CD4-positive, alpha-beta T cell treated with Interferon gamma for 1 hour (primary cell): ENCODE measurements around the gene ZSCAN29.
"Not testable (repeated sequence)": the region's sequence is repeated elsewhere in the genome, so short reads cannot be mapped to it uniquely, and the experiment has no call there.

Experiments used
- DNase-seq: peaks from one replicate; pipeline ENCODE4 v3.0.0-alpha.2; 2020

Gene ZSCAN29

DNA sequence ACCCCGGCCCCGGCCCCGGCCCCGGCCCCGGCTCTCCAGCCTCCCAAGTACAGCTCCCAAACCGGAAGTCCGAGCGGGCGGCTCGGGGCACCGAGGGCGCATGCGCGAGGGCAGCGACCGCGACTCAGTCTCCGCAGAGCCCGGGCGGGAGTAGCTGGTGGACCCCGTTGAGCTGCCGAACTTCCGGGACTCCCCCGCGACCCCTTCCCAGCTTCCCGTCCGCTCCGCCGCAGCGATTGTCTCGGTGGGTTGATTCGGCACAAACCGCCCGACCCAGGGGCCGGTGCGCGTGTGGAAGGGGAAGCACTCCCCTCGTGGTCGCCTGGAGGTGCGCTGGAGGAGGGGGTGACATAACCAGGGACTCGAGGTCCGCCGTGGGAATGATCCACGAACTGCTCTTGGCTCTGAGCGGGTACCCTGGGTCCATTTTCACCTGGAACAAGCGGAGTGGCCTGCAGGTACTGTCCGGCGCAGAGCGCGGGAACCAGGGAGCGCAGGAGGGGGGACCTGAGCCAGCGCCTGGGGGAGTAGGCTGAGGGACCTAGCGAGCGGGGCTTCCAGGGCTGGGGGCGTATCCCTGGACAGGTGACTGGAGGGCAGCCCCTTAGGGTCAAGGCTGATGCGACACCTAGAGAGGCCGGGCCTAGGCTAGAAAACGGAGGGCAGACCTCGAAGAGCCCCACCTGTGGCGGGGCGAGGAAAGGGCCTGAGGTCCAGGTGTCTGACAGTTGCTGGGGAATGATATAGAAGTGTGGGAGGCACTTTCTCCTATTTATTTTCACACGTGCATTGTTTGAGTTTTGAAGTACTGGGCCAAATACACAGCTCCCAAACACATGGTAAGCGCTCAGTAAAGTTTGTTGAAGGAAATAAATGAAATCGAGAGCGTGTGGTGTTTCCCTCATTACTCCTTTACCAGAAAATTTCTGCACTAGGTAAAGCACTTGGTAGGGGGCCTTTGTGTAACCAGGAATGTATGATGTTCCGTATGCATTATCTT, at the start of gene ZSCAN29, which contains the start of gene TUBGCP4:
Gene ZSCAN29 (minus strand): TSS at position 69 of the 1,000 bp plus-strand sequence. CDS start 1,130 bp downstream, outside the sequence.
Gene TUBGCP4 (plus strand): TSS at position 127 of the 1,000 bp plus-strand sequence. CDS start 254 bp downstream, at position 381.
- DNase-seq, result peak; percentile 78

- DNase-seq, result no peak
Measured at GRCh38 chr15:43420435-43420834, 49.6 kb upstream of the ZSCAN29 start.

GRCh38 chr15:43414196-43414595, 43.4 kb upstream of the ZSCAN29 start:
- no peak for DNase-seq

GRCh38 chr15:43412096-43412495, 41.3 kb upstream of the ZSCAN29 start:
- DNase-seq, result no peak

DNA sequence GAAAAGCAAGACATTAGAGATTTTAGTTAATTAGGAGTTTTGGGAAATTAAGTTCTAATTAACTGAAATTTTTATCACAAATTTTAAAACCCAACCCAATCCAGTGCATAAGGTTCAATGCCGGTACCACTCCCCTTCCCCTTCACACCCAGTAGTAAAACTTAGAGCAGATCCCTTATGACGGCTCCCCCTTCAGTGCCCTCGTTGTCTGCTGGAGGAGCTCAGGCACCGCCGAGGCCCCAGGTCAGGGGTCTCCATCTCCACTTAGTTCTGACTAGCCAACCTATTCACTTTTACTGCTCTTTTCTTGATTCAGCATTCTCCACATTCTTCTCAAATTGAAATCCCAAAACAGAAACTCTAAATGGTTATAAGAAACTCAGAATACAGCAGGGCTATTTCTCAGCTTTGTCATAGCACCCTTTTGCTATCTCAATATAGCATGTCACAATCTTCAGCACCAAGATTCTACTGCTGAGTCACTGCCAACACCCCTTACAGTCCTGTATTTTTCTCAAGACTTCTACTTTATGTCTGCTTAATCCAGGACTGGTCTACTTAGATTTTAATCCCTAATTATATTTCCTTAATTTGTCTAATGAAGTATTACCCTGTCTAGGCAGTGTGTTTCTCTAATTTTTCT, 39.9 kb upstream of the ZSCAN29 start:
- no peak for DNase-seq

- no peak for DNase-seq
Measured at GRCh38 chr15:43408789-43409188, 37.9 kb upstream of the ZSCAN29 start.

DNA sequence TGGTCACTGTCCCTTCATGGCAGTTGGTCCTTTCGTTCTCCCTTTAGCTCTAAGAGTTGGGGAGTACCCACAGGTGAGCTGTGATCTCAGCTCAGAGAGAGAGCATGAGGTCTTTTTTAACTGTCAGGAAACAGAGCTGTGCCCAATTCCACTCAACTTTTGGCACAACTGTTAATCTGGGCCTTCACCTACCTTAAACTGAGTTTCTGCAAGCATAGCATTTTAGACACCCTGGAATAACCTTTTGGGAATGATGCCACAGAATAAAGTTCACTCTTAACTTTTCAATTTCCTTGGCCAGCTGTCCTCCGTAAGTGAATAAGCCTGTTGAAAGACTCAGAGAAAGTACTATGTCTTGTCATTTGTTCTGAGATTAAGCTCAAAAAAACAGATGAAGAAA, 36.0 kb upstream of the ZSCAN29 start:
- DNase-seq, result no peak

DNA sequence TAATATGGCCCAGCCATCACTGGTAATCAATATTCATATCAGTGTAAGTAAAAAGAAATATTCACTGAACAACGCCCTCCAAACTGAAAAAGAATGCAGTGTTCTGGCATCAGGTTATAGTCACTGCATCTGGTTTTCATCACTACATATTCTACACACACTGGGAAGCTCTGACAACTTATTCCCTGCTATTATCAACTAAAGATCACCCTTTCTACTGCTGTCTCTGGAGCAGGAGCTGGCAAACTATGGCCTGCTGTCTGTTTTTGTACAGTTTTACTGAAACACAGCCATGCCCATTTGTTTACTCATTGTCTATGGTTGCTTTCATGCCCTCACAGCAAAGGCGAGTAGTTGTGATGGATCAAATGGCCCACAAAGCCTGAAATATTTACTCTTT, 35.3 kb upstream of the ZSCAN29 start:
- no peak for DNase-seq

DNA sequence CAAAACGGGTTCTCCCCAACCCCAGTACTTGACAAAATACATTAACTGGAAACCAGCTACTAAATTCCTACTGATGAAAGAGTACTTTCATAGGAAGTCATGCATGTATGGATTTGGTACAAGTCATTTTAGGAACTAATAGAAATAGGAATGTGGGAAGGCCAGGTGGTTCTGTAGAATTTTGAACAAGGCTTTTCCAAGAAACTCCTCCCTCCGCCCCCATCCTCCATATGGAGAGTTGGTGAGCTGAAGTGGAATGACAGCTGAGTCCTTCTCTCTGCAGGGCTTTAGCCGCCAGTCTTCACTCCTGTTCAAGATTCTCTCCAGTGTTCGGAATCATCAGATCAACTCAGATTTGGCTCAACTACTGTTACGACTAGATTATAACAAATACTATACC, 33.3 kb upstream of the ZSCAN29 start:
- DNase-seq, result no peak

GRCh38 chr15:43403616-43404015, 32.8 kb upstream of the ZSCAN29 start:
- no peak for DNase-seq

GRCh38 chr15:43402255-43402654, 31.4 kb upstream of the ZSCAN29 start:
- DNase-seq, result no peak

DNA sequence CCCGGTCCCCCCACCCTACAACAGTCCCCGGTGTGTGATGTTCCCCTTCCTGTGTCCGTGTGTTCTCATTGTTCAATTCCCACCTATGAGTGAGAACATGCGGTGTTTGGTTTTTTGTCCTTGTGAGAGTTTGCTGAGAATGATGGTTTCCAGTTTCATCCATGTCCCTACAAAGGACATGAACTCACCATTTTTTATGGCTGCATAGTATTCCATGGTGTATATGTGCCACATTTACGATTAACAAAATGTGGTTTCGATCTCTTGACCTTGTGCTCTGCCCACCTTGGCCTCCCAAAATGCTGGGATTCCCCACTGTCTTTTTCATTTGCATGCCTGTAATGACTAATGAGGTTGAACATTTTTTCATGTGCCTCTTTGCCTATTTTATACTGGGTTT, 22.7 kb upstream of the ZSCAN29 start:
- DNase-seq, result not testable (repeated sequence)

GRCh38 chr15:43390723-43391122, 19.9 kb upstream of the ZSCAN29 start:
- no peak for DNase-seq

DNA sequence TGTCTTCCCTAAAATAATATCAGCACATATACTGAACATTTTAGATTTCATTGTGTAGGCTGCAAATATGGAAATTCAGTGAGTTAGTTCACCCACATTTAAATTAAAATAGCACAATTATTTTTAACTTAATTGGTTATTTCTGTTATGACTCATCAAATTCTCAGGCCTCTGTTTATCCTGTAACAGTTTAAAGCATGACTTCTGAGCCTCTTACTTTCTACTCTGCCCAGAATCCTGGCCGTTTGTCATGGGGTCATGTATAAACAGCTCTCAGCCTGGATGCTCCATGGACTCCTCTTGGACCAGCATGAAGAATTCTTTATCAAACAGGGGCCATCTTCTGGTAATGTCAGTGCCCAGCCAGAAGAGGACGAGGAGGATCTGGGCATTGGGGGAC, 12.2 kb upstream of the ZSCAN29 start:
- DNase-seq, result no peak

DNA sequence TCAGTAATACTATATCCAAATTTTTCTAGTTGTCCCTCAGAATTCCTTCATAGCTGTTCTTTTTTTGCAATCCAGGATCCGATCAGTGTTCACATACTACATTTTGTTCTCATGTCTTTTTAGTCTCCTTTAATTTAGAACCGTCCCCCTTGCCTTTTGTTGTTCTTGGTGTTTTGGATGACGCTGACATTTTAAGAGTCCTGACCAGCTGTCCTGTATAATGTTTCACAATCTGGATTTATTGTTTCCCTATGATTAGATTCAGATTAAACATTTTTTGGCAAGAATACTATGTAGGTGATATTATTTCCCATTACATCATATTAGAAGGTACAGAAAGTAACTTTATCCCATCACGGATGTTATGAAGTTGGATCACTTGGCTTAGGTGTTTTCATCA, 11.5 kb upstream of the ZSCAN29 start:
- DNase-seq, result no peak

DNA sequence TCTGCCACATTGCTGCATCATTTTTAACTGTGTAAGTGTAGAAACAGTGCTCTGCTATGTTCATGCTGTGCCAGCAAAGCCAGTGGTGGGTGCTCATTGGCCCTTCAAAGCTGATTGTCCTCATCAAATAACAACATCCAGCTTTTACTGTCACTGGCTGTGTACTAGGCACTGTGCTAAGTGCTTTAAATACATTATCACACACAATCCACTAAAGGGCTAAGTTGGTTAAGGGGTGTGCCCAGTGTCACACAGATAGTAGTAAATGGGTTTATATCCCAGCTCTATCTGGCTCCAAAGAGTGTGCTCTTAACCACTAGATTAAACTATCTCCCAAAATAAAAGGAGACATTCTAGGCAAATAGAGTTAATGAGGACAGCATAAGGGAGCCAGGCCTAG, 7.8 kb upstream of the ZSCAN29 start:
- no peak for DNase-seq

DNA sequence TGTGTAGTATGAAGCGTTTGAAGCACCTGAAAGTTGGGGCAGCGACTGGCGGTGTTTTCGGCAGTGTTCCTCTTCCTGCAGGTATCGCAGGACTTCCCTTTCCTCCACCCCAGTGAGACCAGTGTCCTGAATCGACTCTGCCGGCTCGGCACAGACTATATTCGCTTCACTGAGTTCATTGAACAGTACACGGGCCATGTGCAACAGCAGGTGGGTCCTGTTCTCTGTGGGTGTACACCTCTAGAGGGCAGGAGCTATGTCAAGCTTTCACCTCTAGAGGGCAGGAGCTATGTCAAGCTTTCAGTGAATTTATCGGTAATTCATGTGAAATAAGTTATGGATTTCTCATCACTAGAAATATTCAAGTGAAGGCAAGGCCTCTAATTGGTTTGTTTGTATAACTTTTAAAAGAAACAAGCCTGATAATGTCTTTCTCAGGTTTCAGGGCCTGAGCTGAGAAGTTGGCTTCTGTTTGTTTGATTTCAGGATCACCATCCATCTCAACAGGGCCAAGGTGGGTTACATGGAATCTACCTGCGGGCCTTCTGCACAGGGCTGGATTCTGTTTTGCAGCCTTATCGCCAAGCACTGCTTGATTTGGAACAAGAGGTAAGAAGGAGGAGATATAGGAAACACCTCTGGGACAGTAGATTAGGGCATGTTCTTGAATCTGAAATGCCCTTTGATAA, 5.3 kb upstream of the ZSCAN29 start:
- DNase-seq, result peak; percentile 13

DNA sequence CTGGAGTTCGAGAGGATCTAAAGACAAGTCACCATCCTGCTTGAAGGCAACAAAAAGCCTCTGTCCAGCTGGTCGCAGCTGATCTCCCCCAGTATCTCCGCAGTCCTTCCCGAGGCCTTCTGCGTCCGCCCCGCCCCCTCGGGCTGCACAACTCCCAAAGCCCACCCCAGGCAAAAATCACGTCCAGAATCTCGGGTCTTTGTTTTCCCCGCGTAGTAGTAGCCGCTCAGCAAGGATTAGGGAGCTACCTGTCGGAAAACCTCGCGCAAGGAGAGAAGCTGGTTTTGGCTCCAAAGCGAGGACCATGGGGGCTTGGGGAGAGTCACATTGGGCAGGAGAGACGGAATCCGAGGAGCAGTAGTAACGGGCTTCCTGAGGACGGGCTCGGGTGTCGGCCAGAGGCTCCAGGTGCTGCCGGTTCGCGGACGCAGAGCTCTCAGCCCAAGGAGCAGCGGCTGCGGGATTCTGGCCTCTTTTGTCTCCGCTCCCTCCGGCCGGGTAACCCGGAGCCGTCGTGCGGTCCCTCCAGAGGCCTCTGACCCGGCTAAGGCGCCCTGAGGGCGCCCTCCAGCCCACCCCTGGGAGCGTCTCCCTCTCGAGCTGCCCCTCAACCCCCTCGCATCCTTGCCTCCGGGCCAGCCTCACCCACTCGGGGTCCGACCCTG, 401 bp downstream of the ZSCAN29 start:
- no peak for DNase-seq

DNA sequence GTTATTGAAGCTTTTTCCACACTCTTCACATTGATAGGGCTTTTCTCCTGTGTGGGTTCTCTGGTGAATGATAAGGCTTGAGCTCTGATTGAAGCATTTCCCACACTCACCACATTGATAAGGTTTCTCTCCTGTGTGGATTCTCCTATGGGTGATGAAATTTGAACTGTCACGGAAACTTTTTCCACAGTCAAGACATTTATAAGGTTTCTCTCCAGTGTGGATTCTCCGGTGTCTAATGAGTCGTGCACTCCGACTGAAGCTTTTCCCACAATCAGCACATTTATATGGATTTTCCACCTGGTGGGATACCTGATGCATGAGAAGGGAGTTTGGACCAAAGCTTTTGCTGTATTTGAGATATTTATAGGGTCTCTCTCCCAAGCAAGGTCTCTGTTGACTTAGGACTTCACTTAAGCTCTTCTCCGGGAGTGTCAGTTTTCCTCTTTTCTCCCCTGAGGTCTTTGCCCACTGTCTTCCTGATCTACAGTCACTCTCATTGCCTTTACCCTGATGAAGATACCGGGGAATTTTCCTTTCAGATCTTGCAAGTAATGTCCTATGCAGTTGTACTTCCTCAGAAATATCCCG, 9.4 kb downstream of the ZSCAN29 start:
- no peak for DNase-seq

- no peak for DNase-seq
Measured at GRCh38 chr15:43360821-43361220, 10.0 kb downstream of the ZSCAN29 start.

DNA sequence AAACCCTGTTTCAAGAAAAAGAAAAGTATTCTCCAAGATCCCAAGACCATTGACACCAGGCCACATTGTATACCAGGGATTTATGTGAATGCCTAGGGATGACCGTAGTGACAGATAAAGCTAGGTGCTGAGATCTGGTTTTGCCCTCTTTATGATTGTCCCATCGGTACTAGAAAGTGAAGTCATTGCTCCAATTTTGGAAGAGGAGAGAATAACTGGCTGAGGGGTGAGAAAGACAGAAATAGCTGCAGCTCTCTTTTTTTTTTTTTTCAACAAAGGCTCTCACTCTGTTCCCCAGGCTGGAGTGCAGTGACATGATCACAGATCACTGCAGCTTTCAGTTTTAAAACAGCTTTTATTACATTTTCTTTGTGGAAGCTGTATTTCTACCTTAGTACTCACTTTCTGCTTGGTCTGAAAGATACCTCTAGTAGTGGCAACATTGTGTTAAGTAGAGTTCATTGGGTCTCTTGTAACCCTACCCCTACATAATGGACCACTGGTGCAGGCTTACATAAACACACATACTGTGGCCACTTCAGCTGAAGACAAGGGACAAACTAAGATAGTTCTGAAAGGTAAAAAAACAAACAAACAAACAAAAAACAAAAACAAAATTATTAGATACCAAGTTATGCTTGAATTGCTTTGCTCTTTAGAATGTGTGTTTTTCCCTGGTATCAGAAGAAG, 18.0 kb downstream of the ZSCAN29 start:
- DNase-seq, result no peak

GRCh38 chr15:43347114-43347513, 23.7 kb downstream of the ZSCAN29 start:
- DNase-seq, result no peak
